Thymus (tissue), 11 donors: ENCODE measurements around the gene GNAZ. TPM values are rescaled to one million over a fixed set of nuclear protein-coding genes. Genes with fewer than 3 reads are reported as not detected.
"Not testable (repeated sequence)": the region's sequence is repeated elsewhere in the genome, so short reads cannot be mapped to it uniquely, and the experiment has no call there.

Experiments
- DNase-seq, 9 donors: peaks; one replicate each; pipeline ENCODE4 v3.0.0-alpha.2; 2013; ENCODE audit warnings: low spot score in 9 of 9, low read depth in 6 of 9, missing footprints in 1 of 9
- H3K27ac ChIP-seq, 2 donors: one replicate each; pipeline ENCODE4 v1.5.1; 2013; ENCODE audit warnings: control low read depth in 1 of 2, low read depth in 1 of 2, low read length in 1 of 2, mild to moderate bottlenecking in 1 of 2, moderate library complexity in 1 of 2
- H3K27me3 ChIP-seq, 2 donors: one replicate each; pipeline ENCODE4 v1.5.1; 2013; ENCODE audit warnings: low read length in 1 of 2; ENCODE audit not compliant: control insufficient read depth in 2 of 2, insufficient read depth in 1 of 2
- H3K36me3 ChIP-seq, 2 donors: one replicate each; pipeline ENCODE4 v1.5.1; 2013; ENCODE audit warnings: low read length in 1 of 2, mild to moderate bottlenecking in 1 of 2, moderate library complexity in 1 of 2; ENCODE audit not compliant: control insufficient read depth in 2 of 2, insufficient read depth in 2 of 2
- H3K4me1 ChIP-seq, 2 donors: one replicate each; pipeline ENCODE4 v1.5.1; 2013; ENCODE audit warnings: low read length in 2 of 2; ENCODE audit not compliant: control insufficient read depth in 2 of 2, insufficient read depth in 2 of 2
- H3K4me3 ChIP-seq, 2 donors: one replicate each; pipeline ENCODE4 v1.5.1; 2013; ENCODE audit warnings: low read length in 2 of 2, control low read depth in 1 of 2, mild to moderate bottlenecking in 1 of 2
- H3K9me3 ChIP-seq, 2 donors: one replicate each; pipeline ENCODE4 v1.5.1; 2013; ENCODE audit warnings: low read length in 1 of 2, mild to moderate bottlenecking in 1 of 2; ENCODE audit not compliant: control insufficient read depth in 2 of 2, insufficient read depth in 1 of 2
- WGBS: extraction: QIAGEN DNeasy Blood & Tissue Kit; methylation state at CpG from one replicate; pipeline ENCODE4 v1.1.7; 2013; 5-methylcytosine and 5-hydroxymethylcytosine counted together
- polyA plus RNA-seq: library from polyadenylated mRNA; stranded (reverse); fragments of 200-250 nt; gene quantifications from one replicate; pipeline ENCODE4 v1.2.3, GENCODE V29; 2013
- total RNA-seq: library from RNA; stranded (reverse); fragments of 120-200 nt; gene quantifications from one replicate; pipeline ENCODE4 v1.2.4, GENCODE V29; 2013
- donor health status: healthy.

GNAZ gene
- total and polyA plus RNA-seq, 2 donors: 0.66 to 1.1 TPM

DNA sequence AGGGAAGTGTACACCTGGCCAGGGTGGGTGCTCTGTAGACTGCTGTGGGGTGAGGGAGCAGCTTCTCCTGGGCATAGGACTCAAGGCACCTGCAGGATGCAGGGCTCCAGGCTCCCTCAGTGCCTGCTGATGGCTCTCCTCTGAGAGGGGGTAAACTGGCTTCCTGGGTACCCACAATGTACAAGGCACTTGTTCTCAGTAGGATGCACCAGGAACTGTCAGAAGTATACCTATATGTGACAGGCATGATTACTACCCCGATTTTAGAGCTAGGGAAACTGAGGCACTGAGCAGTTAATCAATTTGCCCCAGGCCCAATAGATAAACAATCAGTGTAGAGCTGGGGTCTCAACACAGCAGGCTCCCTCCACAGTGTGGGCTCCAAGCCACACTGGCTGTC is 31.4 kb upstream of the GNAZ start:
- no peak for DNase-seq
- Histone ChIP-seq H3K27me3 (no peaks in the 10 kb centered on the region), H3K4me3 (no peak overlapping the region), H3K36me3 (no peaks in the 10 kb centered on the region), H3K9me3 (peaks cover 0 to 3% of the 10 kb centered on the region in 2 donors), H3K4me1 (peaks cover 32 to 44% of the 10 kb centered on the region in 2 donors), H3K27ac (no peak overlapping the region)
- 100% methylated on average over 1 of the region's 1 CpG for WGBS

DNA sequence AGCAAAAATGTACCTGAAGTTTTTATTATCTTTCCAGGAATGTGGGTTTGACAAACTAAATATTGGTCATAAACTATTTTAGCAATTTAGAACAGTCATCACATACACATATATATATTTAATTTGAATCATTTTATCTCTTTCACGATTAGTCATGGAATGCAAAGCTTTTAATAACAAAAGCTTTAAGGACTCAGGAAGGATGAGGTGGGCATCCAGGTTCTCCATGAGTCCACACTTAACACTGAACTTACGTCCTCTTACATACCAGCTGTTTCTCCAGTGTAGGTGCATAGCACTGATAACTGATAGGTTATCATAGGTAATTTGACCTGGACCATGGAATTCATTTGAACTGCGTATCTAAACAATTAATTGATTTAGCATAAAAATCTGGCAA is 28.1 kb upstream of the GNAZ start:
- Histone ChIP-seq H3K4me3 (no peak overlapping the region), H3K27me3 (no peaks in the 10 kb centered on the region), H3K9me3 (peaks cover 2 to 7% of the 10 kb centered on the region in 2 donors), H3K27ac (no peak overlapping the region), H3K36me3 (no peaks in the 10 kb centered on the region), H3K4me1 (peaks cover 6 to 15% of the 10 kb centered on the region in 2 donors)
- DNase-seq: no peak
- 94% methylated on average over 3 of the region's 3 CpGs for WGBS

DNA sequence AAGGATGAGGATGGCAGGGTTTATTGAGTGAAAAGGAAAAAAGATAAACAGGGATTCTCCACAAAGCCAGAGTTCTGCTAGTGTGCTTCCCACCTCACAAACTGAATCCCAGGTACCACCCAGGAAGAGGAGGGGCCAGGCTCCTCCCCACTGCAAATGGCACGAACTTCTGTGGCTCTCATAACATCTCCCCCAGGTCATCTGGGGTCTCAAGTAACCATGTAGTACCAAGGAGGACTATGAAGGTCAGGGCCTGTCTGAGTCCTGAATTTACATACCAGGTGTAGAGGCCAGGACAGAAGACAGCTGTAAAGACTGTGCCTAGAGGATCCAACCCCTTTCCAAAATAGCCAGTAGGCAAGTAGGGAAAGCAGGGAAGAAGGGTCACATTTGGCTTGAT is 25.7 kb upstream of the GNAZ start:
- no peak overlapping the region for H3K4me3 ChIP-seq
- peaks cover 4 to 15% of the 10 kb centered on the region in 2 donors for H3K9me3 ChIP-seq
- no peaks in the 10 kb centered on the region for H3K36me3 ChIP-seq
- no peaks in the 10 kb centered on the region for H3K4me1 ChIP-seq
- no peak for DNase-seq
- no peaks in the 10 kb centered on the region for H3K27me3 ChIP-seq
- H3K27ac ChIP-seq: no peak overlapping the region
- 35% methylated on average over 1 of the region's 1 CpG for WGBS

DNA sequence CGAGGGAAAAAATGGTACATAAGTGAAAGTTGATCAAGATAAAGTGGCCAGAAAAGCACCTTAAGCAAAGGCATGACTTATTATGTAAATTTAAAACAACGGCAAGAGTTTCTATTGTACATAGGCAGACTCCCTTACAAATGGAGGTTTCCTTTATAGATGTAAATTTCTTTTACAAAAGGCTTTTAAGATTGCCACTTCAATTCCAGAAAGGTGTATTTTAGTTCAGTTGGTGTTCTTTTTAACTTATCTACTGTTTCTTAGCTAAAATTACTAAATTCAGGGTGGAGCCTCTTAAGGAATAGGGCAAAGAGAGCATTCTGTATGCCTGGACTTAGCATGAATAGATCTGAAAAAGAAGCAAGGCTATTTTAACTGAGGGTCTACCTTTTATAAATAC is 24.9 kb upstream of the GNAZ start:
- peaks cover 4 to 15% of the 10 kb centered on the region in 2 donors for H3K9me3 ChIP-seq
- H3K4me3 ChIP-seq: no peak overlapping the region
- no peak for DNase-seq
- WGBS: 67% methylated on average over 2 of the region's 2 CpGs
- H3K36me3 ChIP-seq: no peaks in the 10 kb centered on the region
- no peaks in the 10 kb centered on the region for H3K27me3 ChIP-seq
- no peak overlapping the region for H3K27ac ChIP-seq
- no peaks in the 10 kb centered on the region for H3K4me1 ChIP-seq

DNA sequence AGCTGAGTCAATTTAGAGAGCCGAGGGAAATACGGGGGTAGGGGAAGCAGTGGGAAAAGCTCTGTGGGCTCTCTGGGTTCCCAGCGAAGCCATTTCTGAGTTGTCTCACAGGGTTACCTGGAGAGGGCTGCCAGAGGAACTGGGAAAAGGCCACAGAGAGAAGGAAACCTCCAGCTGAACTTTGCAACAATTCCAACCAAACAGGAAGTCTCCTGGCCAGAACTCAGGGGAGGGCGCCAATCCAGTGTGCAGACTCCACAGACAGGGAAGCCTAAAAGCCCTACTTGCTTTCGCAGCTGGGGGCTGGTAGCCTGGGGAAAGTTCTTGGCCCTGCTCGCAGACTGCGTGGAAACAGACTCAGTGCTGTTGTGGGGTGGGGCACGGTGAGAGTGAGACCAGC is 23.1 kb upstream of the GNAZ start:
- Histone ChIP-seq H3K9me3 (peaks cover 4 to 15% of the 10 kb centered on the region in 2 donors), H3K27ac (no peak overlapping the region), H3K4me3 (no peak overlapping the region), H3K27me3 (no peaks in the 10 kb centered on the region), H3K4me1 (no peaks in the 10 kb centered on the region), H3K36me3 (no peaks in the 10 kb centered on the region)
- no peak for DNase-seq
- 96% methylated on average over 8 of the region's 8 CpGs for WGBS

DNA sequence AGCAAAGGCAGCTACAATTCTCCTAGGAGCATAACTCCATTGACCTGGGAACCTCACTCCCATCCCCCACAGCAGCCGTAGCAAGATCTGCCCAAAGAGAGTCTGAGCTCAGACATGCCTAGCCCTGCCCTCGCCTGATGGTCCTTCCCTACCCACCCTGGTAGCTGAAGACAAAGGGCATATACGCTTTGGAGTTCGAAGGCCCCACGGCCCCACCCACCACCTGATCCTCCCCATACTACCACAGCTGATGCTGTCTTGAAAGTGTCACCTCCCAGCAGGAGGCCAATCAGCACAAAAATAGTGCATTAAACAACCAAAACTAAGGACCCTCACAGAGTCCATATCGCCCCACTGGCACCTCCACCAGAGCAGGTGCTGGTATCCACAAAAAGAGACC is 22.6 kb upstream of the GNAZ start:
- Histone ChIP-seq H3K9me3 (peaks cover 4 to 15% of the 10 kb centered on the region in 2 donors), H3K27ac (no peak overlapping the region), H3K36me3 (no peaks in the 10 kb centered on the region), H3K4me3 (no peak overlapping the region), H3K4me1 (no peaks in the 10 kb centered on the region), H3K27me3 (no peaks in the 10 kb centered on the region)
- no peak for DNase-seq
- 95% methylated on average over 6 of the region's 6 CpGs for WGBS

DNA sequence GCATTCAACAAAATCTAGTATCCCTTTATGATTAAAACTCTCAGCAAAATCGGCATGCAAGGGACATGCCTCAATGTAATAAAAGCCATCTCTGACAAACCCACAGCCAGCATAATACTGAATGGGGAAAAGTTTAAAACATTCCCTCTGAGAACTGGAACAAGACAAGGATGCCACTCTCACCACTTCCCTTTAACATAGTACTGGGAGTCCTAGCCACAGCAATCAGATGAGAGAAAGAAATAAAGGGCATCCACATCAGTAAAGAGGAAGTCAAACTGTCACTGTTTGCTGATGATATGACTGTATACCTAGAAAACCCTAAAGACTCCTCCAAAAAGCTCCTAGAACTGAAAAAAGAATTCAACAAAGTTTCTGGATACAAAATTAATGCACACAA is 19.8 kb upstream of the GNAZ start:
- peaks cover 4 to 15% of the 10 kb centered on the region in 2 donors for H3K9me3 ChIP-seq
- H3K27me3 ChIP-seq: peaks cover 0 to 10% of the 10 kb centered on the region in 2 donors
- H3K4me1 ChIP-seq, DNase-seq, H3K4me3 ChIP-seq, H3K36me3 ChIP-seq, H3K27ac ChIP-seq: not testable (repeated sequence)
- WGBS: 62% methylated on average over 1 of the region's 1 CpG

DNA sequence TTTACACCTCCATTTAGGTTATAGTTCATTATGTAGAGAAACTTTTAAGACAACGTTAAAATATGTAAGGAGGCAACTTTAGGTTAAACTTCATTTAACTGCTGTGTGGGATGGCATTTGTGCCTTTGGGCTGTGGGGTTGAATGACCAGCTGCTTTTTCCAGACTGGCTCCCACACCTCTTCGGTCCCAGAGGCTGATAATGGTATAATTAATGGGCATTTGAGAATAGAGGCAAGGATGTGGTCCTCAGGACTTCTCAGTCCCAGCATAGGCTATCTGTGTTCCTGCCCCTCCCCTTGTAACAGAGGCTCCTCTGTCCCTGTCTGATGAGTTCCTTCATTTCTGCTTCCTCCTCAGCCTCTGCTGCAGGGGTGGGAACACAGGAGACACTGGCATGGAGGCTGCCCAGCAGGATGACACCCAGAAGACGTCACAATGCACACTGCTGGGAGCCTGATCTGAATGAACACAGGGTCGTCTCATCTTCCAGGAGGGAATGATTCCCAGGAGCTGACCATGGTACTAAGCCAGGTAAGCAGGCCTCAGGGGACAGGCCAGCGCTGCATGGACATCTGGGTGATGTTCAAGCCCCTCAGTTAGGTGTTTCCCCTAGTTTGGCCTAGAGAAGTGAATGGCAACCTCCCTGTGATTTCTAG is 17.1 kb upstream of the GNAZ start:
- Histone ChIP-seq H3K36me3 (no peaks in the 10 kb centered on the region), H3K27ac (no peak overlapping the region), H3K4me3 (no peak overlapping the region), H3K9me3 (peaks cover 0 to 8% of the 10 kb centered on the region in 2 donors), H3K27me3 (peaks cover 0 to 14% of the 10 kb centered on the region in 2 donors), H3K4me1 (no peaks in the 10 kb centered on the region)
- 76% methylated on average over 5 of the region's 5 CpGs for WGBS
- DNase-seq: no peak

DNA sequence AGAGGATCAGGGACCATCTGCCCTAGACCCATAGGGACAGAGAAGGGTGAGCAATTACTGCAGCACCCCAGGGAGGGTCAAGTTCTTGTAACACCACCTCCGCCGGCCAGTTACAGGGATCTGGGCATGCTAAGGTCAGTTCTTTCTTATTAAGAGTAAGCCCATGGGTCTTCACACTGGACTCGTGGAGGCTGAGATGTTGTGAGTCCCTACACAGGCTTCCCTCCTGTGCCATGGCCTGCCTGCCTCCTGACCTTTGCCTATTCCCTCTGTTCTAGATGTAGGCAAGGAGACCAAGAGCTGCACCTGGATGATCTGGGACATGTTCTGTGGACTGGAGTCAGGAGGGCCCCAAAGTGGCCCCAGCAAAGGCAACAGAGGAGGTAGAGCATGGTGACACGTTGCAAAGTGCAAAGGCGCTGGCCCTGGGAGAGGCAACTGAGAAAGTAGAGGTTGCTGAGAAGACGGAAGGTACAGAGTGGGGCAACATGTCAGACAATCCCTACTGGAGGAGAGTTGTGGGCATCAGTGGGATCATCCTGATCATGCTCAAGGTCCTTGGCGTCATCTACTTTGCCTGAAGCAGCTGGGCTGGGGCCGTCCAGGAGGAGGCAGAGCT is 16.3 kb upstream of the GNAZ start:
- 95% methylated on average over 8 of the region's 8 CpGs for WGBS
- H3K36me3 ChIP-seq: no peaks in the 10 kb centered on the region

More for the DNA sequence above, 16.3 kb upstream of the GNAZ start:
- no peak overlapping the region for H3K4me3 ChIP-seq
- H3K27me3 ChIP-seq: peaks cover 0 to 14% of the 10 kb centered on the region in 2 donors
- H3K4me1 ChIP-seq: no peaks in the 10 kb centered on the region
- H3K9me3 ChIP-seq: peaks cover 0 to 8% of the 10 kb centered on the region in 2 donors
- no peak for DNase-seq
- H3K27ac ChIP-seq: no peak overlapping the region
